Activated CD4-positive, alpha-beta memory T cell treated with anti-CD3 and anti-CD28 coated beads for 36 hours (primary cell): Measurements from ENCODE around the gene FKBP10. TPM values are rescaled to one million over a fixed set of nuclear protein-coding genes. Genes with fewer than 3 reads are reported as not detected.

Experiments
- total RNA-seq, 2 experiments: library from RNA; stranded (reverse); gene quantifications; one replicate each; pipeline ENCODE4 v1.2.3, GENCODE V29; 2021

The FKBP10 gene
- total RNA-seq, 2 experiments from 2014 or later, result 0.76 to 1.4 TPM

Other genes starting within 250 kb of the FKBP10 start
- not detected for gene KRT9, start 240.9 kb upstream of the FKBP10 start, total RNA-seq
- not detected for gene KRT14, start 226.1 kb upstream of the FKBP10 start, total RNA-seq
- gene KRT16, start 200.2 kb upstream of the FKBP10 start, total RNA-seq, result not detected
- not detected for gene KRT17, start 188.4 kb upstream of the FKBP10 start, total RNA-seq
- gene EIF1, start 124.1 kb upstream of the FKBP10 start, total RNA-seq, result 1,000 to 10,000 TPM; 1,052 to 1,072 TPM
- not detected for gene GAST, start 100.7 kb upstream of the FKBP10 start, total RNA-seq
- not detected for gene HAP1, start 78.4 kb upstream of the FKBP10 start, total RNA-seq
- gene JUP, start 26.3 kb upstream of the FKBP10 start, total RNA-seq, result under 1 TPM; 0.12 to 0.29 TPM
- gene P3H4, start 1.1 kb upstream of the FKBP10 start, total RNA-seq, result 1 to 10 TPM; 2.5 to 2.9 TPM
- gene NT5C3B, start 23.2 kb downstream of the FKBP10 start, total RNA-seq, result 10 to 100 TPM; 29.0 to 29.5 TPM
- gene KLHL10, start 24.8 kb downstream of the FKBP10 start, total RNA-seq, result under 1 TPM; 0.12 to 0.29 TPM
- gene KLHL11, start 52.4 kb downstream of the FKBP10 start, total RNA-seq, result 10 to 100 TPM; 23.6 to 25.2 TPM
- 100 to 1,000 TPM; 186 to 203 TPM for gene ACLY, start 105.9 kb downstream of the FKBP10 start, total RNA-seq
- gene ODAD4, start 117.6 kb downstream of the FKBP10 start, total RNA-seq, result 1 to 10 TPM in 1 of 2 experiments, under 1 TPM in 1; 0.77 to 1.4 TPM
- gene CNP, start 153.8 kb downstream of the FKBP10 start, total RNA-seq, result 10 to 100 TPM; 66.6 to 68.0 TPM
- gene DNAJC7, start 204.4 kb downstream of the FKBP10 start, total RNA-seq, result 10 to 100 TPM; 79.7 to 80.9 TPM
- 10 to 100 TPM; 15.6 to 16.1 TPM for gene NKIRAS2, start 207.1 kb downstream of the FKBP10 start, total RNA-seq
- under 1 TPM; 0.15 to 0.26 TPM for gene C17orf113, start 237.6 kb downstream of the FKBP10 start, total RNA-seq